SU-DHL-6 (cell line): Measurements from ENCODE around the gene CLCN4.

Source experiments
- H2AFZ ChIP-seq: fragments of 200-600 bp; sonication (generic); 2 replicates; pipeline ENCODE4 v1.6.1; 2014; ENCODE audit warnings: low read depth, mild to moderate bottlenecking, moderate library complexity, mixed read lengths, antibody characterized with exemption, low read length; ENCODE audit not compliant: severe bottlenecking
- H3F3A ChIP-seq: fragments of 200-600 bp; shearing (Covaris generic); 2 replicates; pipeline ENCODE4 v1.6.0; 2016; ENCODE audit warnings: antibody characterized with exemption, mild to moderate bottlenecking; ENCODE audit not compliant: insufficient read depth
- H3K27ac ChIP-seq: fragments of 200-600 bp; sonication (generic); 2 replicates; pipeline ENCODE4 v1.5.1; 2016; ENCODE audit warnings: low read depth, mild to moderate bottlenecking, low read length, moderate library complexity, mixed read lengths
- H3K27me3 ChIP-seq: fragments of 200-600 bp; sonication (generic), shearing (Covaris generic); 2 replicates; pipeline ENCODE4 v1.6.0; 2014; ENCODE audit warnings: mild to moderate bottlenecking, low read length
- H3K36me3 ChIP-seq: fragments of 200-600 bp; sonication (generic); 2 replicates; pipeline ENCODE4 v1.6.1; 2014; ENCODE audit warnings: mild to moderate bottlenecking, low read length, mixed read lengths
- H3K4me2 ChIP-seq: fragments of 300-600, 200-600 bp; shearing (Covaris generic), sonication (generic); 2 replicates; pipeline ENCODE4 v1.6.0; 2014; ENCODE audit warnings: low read length, low read depth, mild to moderate bottlenecking; ENCODE audit not compliant: poor library complexity, severe bottlenecking
- H3K4me3 ChIP-seq: fragments of 200-600 bp; sonication (generic); 2 replicates; pipeline ENCODE4 v1.5.1; 2014; ENCODE audit warnings: antibody characterized with exemption, low read length, mild to moderate bottlenecking, mixed read lengths; ENCODE audit not compliant: insufficient read depth, poor library complexity, severe bottlenecking
- H3K79me2 ChIP-seq: fragments of 200-600 bp; sonication (generic); 2 replicates; pipeline ENCODE4 v1.6.1; 2014; ENCODE audit warnings: mild to moderate bottlenecking, low read length, moderate library complexity; ENCODE audit not compliant: insufficient read depth
- H3K9ac ChIP-seq: fragments of 200-600 bp; sonication (generic); 2 replicates; pipeline ENCODE4 v1.7.0; 2014; ENCODE audit warnings: mild to moderate bottlenecking, low read length
- H3K9me2 ChIP-seq: fragments of 200-600 bp; sonication (generic); replicated peaks from 2 replicates; pipeline ENCODE4 v1.6.1; 2014; ENCODE audit warnings: low read length; ENCODE audit not compliant: insufficient read depth
- H3K9me3 ChIP-seq: fragments of 200-600 bp; sonication (generic); 2 replicates; pipeline ENCODE4 v1.6.1; 2014; ENCODE audit warnings: low read length, mixed read lengths; ENCODE audit not compliant: insufficient read depth
- H4K20me1 ChIP-seq: fragments of 200-600 bp; sonication (generic); 2 replicates; pipeline ENCODE4 v1.6.1; 2014; ENCODE audit warnings: low read depth, mild to moderate bottlenecking, antibody characterized with exemption, low read length, moderate library complexity, mixed read lengths
- CTCF ChIP-seq: fragments of 200-600 bp; sonication (generic); IDR thresholded peaks from one replicate; pipeline ENCODE4 v1.5.1; 2017; ENCODE audit warnings: antibody characterized with exemption, mild to moderate bottlenecking, low read length, moderate library complexity; ENCODE audit not compliant: insufficient read depth, poor library complexity, severe bottlenecking
- EZH2phosphoT487 ChIP-seq: fragments of 200-600 bp; sonication (generic), shearing (Covaris generic); conservative IDR thresholded peaks from 2 replicates; pipeline ENCODE4 v1.6.1; 2018; ENCODE audit warnings: mild to moderate bottlenecking, antibody characterized with exemption, low read length, moderate library complexity, mixed read lengths

The CLCN4 gene

DNA sequence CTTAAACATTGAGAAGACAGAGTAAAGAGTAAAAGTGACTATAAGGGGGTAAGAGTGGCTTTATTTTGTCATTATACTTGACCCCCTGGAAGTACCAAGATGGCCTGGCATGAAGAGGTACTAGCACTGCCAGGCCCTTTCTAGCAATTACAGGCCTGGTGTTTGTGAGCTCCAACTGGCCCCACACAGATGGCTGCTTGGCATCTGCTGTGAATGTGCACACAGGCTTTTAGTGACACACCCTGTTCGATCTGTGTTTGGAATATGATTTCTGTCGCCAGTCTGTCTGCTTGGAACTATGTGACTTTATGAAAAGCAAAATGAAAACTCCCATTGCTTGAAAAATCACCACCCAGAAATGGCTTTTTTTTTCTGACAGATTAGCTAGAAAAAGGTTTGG lies 123.3 kb downstream of the CLCN4 start:
- H3K9me2 ChIP-seq, result no peaks in the 10 kb centered on the region
- no peak overlapping the region for H2AFZ ChIP-seq
- no peaks in the 10 kb centered on the region for H3F3A ChIP-seq
- no peaks in the 10 kb centered on the region for H4K20me1 ChIP-seq
- no peaks in the 10 kb centered on the region for H3K36me3 ChIP-seq
- H3K4me3 ChIP-seq, result no peak overlapping the region
- H3K9me3 ChIP-seq, result no peaks in the 10 kb centered on the region
- TF ChIP-seq EZH2phosphoT487, result no peak
- TF ChIP-seq CTCF, result no peak
- no peak overlapping the region for H3K27ac ChIP-seq
- H3K27me3 ChIP-seq, result no peaks in the 10 kb centered on the region
- no peak overlapping the region for H3K4me2 ChIP-seq
- no peaks in the 10 kb centered on the region for H3K79me2 ChIP-seq
- no peak overlapping the region for H3K9ac ChIP-seq

DNA sequence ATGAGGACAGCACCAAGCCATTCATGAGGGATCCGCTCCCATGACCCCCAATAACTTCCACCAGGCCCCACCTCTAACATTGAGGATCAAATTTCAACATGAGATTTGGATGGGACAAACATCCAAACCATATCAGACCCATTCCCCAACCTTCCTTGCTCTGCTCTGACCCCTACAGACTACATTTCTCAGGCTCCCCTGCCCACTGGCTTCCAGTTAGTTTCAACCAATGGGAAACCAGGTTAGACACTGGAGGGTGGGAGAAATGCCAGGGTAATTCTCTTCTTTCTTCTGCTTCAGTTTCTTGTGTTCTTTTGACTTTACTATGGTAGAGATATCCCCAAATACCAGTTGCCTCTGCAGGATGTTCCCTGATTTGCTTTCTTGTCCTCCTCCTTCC lies 125.7 kb downstream of the CLCN4 start:
- Histone ChIP-seq H3K36me3 (no peaks in the 10 kb centered on the region), H3K27me3 (no peaks in the 10 kb centered on the region), H3K9me2 (no peaks in the 10 kb centered on the region), H3F3A (no peaks in the 10 kb centered on the region), H3K4me2 (no peak overlapping the region), H3K79me2 (no peaks in the 10 kb centered on the region), H4K20me1 (no peaks in the 10 kb centered on the region), H3K9me3 (no peaks in the 10 kb centered on the region), H3K9ac (no peak overlapping the region), H3K27ac (no peak overlapping the region), H2AFZ (no peak overlapping the region), H3K4me3 (no peak overlapping the region)
- TF ChIP-seq EZH2phosphoT487, result no peak
- no peak for TF ChIP-seq CTCF

DNA sequence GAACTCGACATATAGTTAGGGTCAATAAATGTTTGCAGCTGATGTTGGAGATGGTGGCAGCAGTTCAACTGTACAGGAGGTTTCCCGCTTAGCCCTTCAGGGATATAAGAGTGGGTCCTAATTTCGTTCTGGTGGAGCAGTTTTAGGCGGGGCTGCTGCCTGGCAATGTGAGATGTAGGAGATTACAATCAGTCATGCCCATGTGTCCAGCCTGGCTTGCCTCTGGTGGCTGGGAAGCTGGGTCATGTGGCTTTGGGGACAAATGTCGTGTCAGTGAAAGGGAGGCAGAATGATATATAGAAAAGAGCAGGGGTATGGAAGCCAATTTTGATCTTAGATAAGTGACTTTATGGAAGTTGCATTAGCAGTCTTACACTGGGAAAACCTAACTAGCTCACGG lies 129.4 kb downstream of the CLCN4 start:
- H3K79me2 ChIP-seq, result no peaks in the 10 kb centered on the region
- no peaks in the 10 kb centered on the region for H3K9me2 ChIP-seq
- no peaks in the 10 kb centered on the region for H4K20me1 ChIP-seq
- H2AFZ ChIP-seq, result no peak overlapping the region
- no peak overlapping the region for H3K9ac ChIP-seq
- no peak overlapping the region for H3K4me3 ChIP-seq
- H3K4me2 ChIP-seq, result no peak overlapping the region
- TF ChIP-seq CTCF (no peak), EZH2phosphoT487 (no peak)
- H3F3A ChIP-seq, result no peaks in the 10 kb centered on the region
- no peak overlapping the region for H3K27ac ChIP-seq
- H3K27me3 ChIP-seq, result no peaks in the 10 kb centered on the region
- no peaks in the 10 kb centered on the region for H3K36me3 ChIP-seq
- H3K9me3 ChIP-seq, result no peaks in the 10 kb centered on the region
